NK-92 (cell line): ENCODE data around the gene XRN1.

Experiments used
- DNase-seq: peaks from one replicate; lab custom pipeline; 2025; ENCODE audit not compliant: unreplicated experiment; lab: John Stamatoyannopoulos, UW

Gene XRN1

DNA sequence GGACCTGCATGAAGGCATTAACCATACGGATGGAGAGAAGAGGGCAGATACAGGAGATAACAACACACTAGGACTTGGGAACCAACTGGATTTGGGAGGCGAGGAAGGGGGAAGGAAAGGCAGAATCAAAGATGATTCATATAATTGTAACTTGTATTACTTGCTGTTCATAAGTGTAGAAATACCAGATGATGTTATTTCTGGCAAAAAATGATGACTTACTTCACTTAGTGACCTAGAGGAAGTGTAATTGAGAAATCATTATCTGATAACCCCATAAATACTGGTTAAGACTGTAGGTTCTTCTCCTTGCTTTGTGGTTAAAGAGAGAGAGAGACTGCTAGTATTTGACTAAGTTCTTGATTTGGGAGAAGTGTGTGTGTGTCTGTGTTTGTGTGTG lies 172.0 kb downstream of the XRN1 start:
- DNase-seq, result no peak

DNA sequence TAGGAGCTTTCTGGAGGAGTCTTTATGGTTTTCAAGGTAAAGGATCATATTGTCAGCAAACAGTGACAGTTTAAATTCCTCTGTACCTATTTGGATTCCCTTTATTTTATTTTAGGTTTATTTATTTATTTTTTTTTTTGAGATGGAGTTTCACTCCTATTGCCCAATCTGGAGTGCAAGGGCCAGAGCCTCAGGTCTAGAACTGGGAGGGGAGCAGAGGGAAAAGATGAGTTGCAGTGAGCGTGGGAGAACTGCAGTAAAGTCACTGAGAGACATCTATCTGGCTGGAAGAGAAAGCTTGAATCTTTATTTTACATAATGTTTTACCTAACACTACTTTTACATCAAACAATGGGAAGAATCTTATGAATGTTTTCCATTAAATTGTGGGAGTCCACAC lies 172.9 kb downstream of the XRN1 start:
- no peak for DNase-seq

DNA sequence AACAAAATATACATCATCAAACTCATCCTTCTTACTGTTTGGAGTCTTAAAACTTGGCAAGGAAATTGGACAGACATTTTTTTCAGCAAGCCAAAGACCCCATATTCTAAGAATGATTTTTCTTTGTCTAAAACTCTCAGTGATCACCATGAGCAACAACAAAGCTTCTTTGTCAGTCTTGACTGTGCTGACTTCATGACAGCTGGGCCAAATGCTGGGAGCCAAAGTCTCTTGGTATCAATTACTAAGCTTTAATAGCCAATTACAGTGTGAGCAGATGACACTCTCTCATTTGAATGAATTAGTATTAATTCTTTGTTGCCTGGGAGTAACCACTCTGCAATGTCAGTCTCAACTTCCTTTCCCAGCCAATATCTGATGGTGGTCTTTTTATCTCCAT lies 174.3 kb downstream of the XRN1 start:
- no peak for DNase-seq

DNA sequence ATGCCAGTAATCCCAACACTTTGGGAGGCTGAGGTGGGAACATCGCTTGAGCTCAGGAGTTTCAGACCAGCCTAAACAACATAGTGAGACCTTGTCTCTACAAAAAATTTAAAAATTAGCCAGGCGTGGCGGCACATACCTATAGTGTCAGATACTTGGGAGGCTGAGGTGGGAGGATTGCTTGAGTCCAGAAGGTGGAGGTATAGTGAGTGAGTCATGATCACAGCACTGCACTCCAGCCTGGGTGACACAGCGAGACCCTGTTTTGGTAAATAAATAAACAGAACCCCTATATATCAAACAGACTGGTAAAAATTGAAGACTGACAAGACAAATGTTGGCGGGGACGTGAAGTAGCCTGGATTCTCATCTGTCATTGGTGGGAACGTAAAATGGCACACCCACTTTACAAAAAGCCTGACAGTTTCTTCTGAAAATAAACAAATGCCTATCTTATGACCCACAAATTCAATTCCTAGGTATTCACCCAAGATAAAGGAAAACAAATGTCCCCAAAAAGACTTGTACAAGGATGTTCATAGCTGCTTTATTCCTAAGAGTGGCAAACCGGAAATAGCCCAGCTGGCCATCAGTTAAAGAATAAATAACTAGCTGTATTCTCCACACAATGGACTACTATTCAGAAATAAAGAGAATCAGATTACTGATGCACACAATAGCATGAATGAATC lies 175.5 kb downstream of the XRN1 start:
- DNase-seq, result no peak

DNA sequence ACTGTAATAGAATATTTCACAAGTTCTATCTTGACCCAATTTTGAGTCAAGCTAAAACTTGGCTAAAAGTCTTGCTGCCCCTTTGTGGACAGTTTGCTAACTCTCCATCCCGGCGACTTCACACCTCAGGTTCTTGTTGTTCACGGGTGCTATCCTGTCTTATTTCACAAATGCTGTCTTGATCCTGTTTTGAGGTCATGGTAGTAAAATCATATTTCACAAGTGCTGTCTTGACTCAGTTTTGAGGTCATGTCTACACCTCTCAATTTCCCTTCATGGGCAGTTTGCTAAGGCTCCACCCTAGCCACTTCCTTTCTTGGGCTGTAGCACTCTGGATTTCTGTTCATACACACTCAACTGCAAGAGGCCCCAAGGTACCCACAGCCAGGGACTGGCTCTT lies 177.4 kb downstream of the XRN1 start:
- no peak for DNase-seq

DNA sequence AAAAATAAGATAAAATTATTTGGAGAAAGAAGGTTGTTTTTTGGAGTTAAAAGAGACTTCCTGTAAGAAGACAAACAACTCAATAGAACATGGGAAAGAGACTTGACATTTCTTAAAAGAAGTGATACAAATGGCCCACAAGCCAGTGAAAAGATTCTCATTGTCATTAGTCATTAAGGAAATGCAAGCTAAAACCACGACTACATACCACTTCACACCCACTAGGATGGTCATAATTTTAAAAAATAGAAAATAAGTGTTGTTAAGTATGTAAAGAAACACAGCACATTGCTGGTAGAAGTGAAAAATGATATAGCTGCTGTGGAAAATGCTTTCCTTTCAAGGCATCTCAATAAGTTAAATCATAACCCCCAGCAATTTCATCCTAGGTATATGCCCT lies 178.1 kb downstream of the XRN1 start:
- DNase-seq, result no peak

DNA sequence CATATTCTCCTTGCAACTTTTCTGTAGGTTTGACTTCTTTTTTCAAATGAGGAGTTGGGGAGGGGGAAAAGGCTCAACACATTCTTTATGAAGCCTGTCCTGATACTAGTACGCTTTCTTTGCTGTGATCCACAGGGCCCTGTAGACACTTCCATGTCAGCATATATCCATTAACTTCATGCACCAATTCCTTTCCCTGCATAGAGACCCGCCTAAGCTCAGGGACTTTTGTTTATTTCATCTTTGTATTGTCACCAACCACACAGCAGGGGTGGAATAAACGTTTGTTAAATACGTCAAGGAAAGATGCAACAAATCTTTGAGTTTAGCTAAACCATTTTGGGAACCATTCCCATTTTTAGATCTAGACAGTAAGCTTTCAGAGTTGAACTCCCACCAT lies 179.4 kb downstream of the XRN1 start:
- no peak for DNase-seq

DNA sequence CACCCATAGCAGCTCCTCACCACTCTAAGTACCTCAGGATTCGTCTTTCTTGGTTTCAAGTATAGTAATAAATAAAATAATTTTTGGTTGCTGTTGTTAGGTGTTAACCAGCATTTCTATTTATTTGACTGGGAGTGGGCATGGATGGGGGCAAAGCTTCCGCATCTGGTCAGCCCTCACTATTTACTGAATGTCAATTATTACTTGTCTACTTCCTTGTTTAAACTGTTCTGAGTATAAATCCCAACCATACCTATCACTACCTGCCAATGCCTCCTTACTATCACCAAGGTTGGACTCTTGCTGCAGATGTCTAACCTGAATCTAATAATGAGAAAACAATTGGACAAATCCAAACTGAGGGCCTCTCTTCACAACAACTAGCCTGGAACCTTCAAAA lies 180.6 kb downstream of the XRN1 start:
- no peak for DNase-seq

DNA sequence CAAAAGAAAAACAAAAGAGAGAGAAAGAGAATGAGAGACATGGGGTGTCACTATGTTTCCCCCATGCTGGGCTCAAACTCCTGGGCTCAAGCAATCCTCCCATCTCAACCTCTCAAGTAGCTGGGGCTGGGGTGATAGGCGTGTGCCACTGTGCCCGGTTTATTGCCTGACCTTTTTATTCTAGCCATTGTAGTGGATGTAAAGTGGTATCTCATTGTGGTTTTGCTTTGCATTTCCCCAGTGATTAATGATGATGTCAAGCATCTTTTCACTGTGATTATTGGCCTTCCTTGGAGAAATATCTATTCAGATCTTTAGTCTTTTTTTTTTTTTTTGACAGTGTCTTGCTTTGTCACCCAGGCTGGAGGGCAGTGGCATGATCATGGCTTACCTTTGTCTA lies 184.7 kb downstream of the XRN1 start:
- no peak for DNase-seq

DNA sequence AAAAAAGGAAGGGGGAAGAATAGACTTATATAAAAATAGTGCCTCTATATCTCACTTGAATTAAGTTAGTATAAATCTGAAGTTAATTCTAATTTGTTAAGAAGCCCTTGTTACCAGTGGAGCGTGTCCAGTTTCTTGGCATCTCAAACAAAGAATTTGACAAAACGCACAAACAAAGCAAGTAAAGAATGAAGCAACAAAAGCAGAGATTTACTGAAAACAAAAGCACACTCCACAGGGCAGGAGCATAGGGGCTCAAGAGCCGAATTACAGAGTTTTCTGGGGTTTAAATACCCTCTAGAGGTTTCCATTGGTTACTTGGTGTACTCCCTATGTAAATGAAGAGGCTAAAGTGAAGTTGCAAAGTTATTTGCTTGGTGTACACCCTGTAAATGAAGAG lies 188.5 kb downstream of the XRN1 start:
- DNase-seq, result no peak

DNA sequence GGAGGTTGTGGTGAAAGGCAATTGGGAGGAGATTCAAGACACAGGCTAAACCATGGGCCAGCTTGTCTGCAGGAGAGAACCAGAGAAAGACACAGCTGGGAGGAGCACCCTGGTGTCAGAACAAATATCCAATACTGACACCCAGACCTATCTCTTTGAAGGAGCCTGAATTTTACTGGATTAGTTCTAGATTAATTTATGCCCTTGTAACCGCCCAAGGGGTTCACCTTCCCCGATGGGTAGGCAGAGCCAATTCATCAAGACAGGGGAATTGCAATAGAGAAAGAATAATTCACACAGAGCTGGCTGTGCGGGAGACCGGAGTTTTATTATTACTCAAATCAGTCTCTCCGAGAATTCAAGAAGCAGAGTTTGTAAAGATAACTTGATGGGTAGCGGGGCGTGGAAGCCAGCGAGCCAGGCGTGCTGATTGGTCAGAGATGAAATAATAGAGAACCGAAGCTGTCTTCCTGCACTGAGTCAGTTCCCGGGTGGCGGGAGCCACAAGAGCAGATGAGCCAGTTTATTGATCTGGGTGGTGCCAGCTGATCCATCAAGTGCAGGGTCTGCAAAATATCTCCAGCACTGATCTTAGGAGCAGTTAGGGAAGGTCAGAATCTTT lies 191.0 kb downstream of the XRN1 start:
- no peak for DNase-seq
